T-helper 2 cell treated with Interferon-gamma antibody and Interleukin-4, amounts not matched to agents 5 μg/mL and 100 μg/mL, for 36 hours (primary cell): ENCODE results near the gene PRR3.

Experiments
- DNase-seq: peaks from one replicate; pipeline ENCODE4 v3.0.0; 2021; ENCODE audit warnings: low spot score
- H3K27ac Mint-ChIP-seq: one replicate; pipeline ENCODE4 v1.8.0; 2021; ENCODE audit warnings: mild to moderate bottlenecking, mixed read lengths
- H3K27me3 Mint-ChIP-seq: one replicate; pipeline ENCODE4 v1.8.0; 2021; ENCODE audit warnings: low read depth, mixed read lengths
- H3K36me3 Mint-ChIP-seq: one replicate; pipeline ENCODE4 v1.8.0; 2021; ENCODE audit warnings: low read depth, mixed read lengths
- H3K4me1 Mint-ChIP-seq: one replicate; pipeline ENCODE4 v1.8.0; 2021; ENCODE audit warnings: low read depth, mixed read lengths
- H3K4me3 Mint-ChIP-seq: one replicate; pipeline ENCODE4 v1.8.0; 2022; ENCODE audit warnings: mild to moderate bottlenecking, moderate library complexity, mixed read lengths
- H3K9me3 Mint-ChIP-seq: one replicate; pipeline ENCODE4 v1.8.0; 2021; ENCODE audit warnings: mixed read lengths

The PRR3 gene

GRCh38 chr6:30548375-30548774 lies 8.7 kb upstream of the PRR3 start:
- Mint-ChIP-seq H3K27ac (no peak overlapping the region), H3K27me3 (no peaks in the 10 kb centered on the region), H3K9me3 (no peaks in the 10 kb centered on the region), H3K4me1 (peaks cover 13% of the 10 kb centered on the region), H3K4me3 (no peak overlapping the region), H3K36me3 (peaks cover 43% of the 10 kb centered on the region)
- DNase-seq = no peak

GRCh38 chr6:30554404-30554803 lies 2.7 kb upstream of the PRR3 start:
- no peak for DNase-seq
- Mint-ChIP-seq H3K9me3 (no peaks in the 10 kb centered on the region), H3K4me3 (peak overlapping the region; percentile 43), H3K36me3 (peaks cover 43% of the 10 kb centered on the region), H3K4me1 (peaks cover 16% of the 10 kb centered on the region), H3K27ac (peak overlapping the region; percentile 46), H3K27me3 (no peaks in the 10 kb centered on the region)

- no peak for DNase-seq
- Mint-ChIP-seq H3K27ac (peak overlapping the region; percentile 99), H3K4me1 (peaks cover 19% of the 10 kb centered on the region), H3K27me3 (no peaks in the 10 kb centered on the region), H3K36me3 (peaks cover 45% of the 10 kb centered on the region), H3K9me3 (no peaks in the 10 kb centered on the region), H3K4me3 (peak overlapping the region; percentile 94)
Measured at GRCh38 chr6:30554962-30555815, 1.9 kb upstream of the PRR3 start.

- Mint-ChIP-seq H3K4me3 (peak overlapping the region; percentile 94), H3K4me1 (peaks cover 19% of the 10 kb centered on the region), H3K27me3 (no peaks in the 10 kb centered on the region), H3K9me3 (no peaks in the 10 kb centered on the region), H3K36me3 (peaks cover 41% of the 10 kb centered on the region), H3K27ac (peak overlapping the region; percentile 99)
- no peak for DNase-seq
Measured at GRCh38 chr6:30555816-30556065, 1.4 kb upstream of the PRR3 start.

- no peaks in the 10 kb centered on the region for H3K9me3 Mint-ChIP-seq
- peak; percentile 95 for DNase-seq
- no peaks in the 10 kb centered on the region for H3K27me3 Mint-ChIP-seq
- peaks cover 38% of the 10 kb centered on the region for H3K36me3 Mint-ChIP-seq
- H3K4me1 Mint-ChIP-seq = peaks cover 19% of the 10 kb centered on the region
- peak within 1 kb of the TSS; percentile 94 for H3K4me3 Mint-ChIP-seq
- peak within 1 kb of the TSS; percentile 99 for H3K27ac Mint-ChIP-seq
Measured at GRCh38 chr6:30556066-30556905, 809 bp upstream of the PRR3 start, which contains the start of gene GNL1. TSS of gene GNL1 (minus strand) at chr6:30556489. CDS start at chr6:30556203, 286 bp downstream.

- DNase-seq = no peak
- H3K36me3 Mint-ChIP-seq = peaks cover 35% of the 10 kb centered on the region
Measured at GRCh38 chr6:30557683-30557981, 537 bp downstream of the PRR3 start.

GRCh38 chr6:30560930-30561329 lies 3.8 kb downstream of the PRR3 start:
- H3K27ac Mint-ChIP-seq = no peak overlapping the region
- peaks cover 15% of the 10 kb centered on the region for H3K4me1 Mint-ChIP-seq
- H3K36me3 Mint-ChIP-seq = peaks cover 37% of the 10 kb centered on the region
- no peak for DNase-seq
- H3K9me3 Mint-ChIP-seq = no peaks in the 10 kb centered on the region
- no peak overlapping the region for H3K4me3 Mint-ChIP-seq
- H3K27me3 Mint-ChIP-seq = no peaks in the 10 kb centered on the region

More at GRCh38 chr6:30557683-30557981, 537 bp downstream of the PRR3 start:
- peak overlapping the region; percentile 94 for H3K4me3 Mint-ChIP-seq
- H3K27ac Mint-ChIP-seq = peak overlapping the region; percentile 99
- H3K9me3 Mint-ChIP-seq = no peaks in the 10 kb centered on the region
- peaks cover 19% of the 10 kb centered on the region for H3K4me1 Mint-ChIP-seq
- no peaks in the 10 kb centered on the region for H3K27me3 Mint-ChIP-seq

- no peak overlapping the region for H3K27ac Mint-ChIP-seq
- H3K27me3 Mint-ChIP-seq = no peaks in the 10 kb centered on the region
- H3K4me1 Mint-ChIP-seq = peaks cover 11% of the 10 kb centered on the region
- H3K9me3 Mint-ChIP-seq = no peaks in the 10 kb centered on the region
- DNase-seq = no peak
- no peak overlapping the region for H3K4me3 Mint-ChIP-seq
- H3K36me3 Mint-ChIP-seq = peaks cover 34% of the 10 kb centered on the region
Measured at GRCh38 chr6:30562470-30563425, 5.7 kb downstream of the PRR3 start.

- no peak for DNase-seq
- Mint-ChIP-seq H3K4me1 (peaks cover 4% of the 10 kb centered on the region), H3K4me3 (no peak overlapping the region), H3K27me3 (no peaks in the 10 kb centered on the region), H3K9me3 (no peaks in the 10 kb centered on the region), H3K36me3 (peaks cover 29% of the 10 kb centered on the region), H3K27ac (no peak overlapping the region)
Measured at GRCh38 chr6:30564114-30564513, 7.0 kb downstream of the PRR3 start.

- Mint-ChIP-seq H3K9me3 (no peaks in the 10 kb centered on the region), H3K36me3 (peaks cover 21% of the 10 kb centered on the region), H3K27me3 (no peaks in the 10 kb centered on the region), H3K27ac (no peak overlapping the region), H3K4me3 (no peak overlapping the region), H3K4me1 (peaks cover 8% of the 10 kb centered on the region)
- DNase-seq = no peak
Measured at GRCh38 chr6:30565772-30566171, 8.7 kb downstream of the PRR3 start.

- Mint-ChIP-seq H3K4me3 (no peak overlapping the region), H3K27ac (no peak overlapping the region), H3K27me3 (no peaks in the 10 kb centered on the region), H3K4me1 (peaks cover 29% of the 10 kb centered on the region), H3K36me3 (peaks cover 22% of the 10 kb centered on the region), H3K9me3 (no peaks in the 10 kb centered on the region)
- DNase-seq = no peak
Measured at GRCh38 chr6:30568245-30568644, 11.2 kb downstream of the PRR3 start.

GRCh38 chr6:30570263-30570662 lies 13.2 kb downstream of the PRR3 start:
- Mint-ChIP-seq H3K36me3 (peaks cover 22% of the 10 kb centered on the region), H3K4me3 (peak overlapping the region; percentile 98), H3K27ac (peak overlapping the region; percentile 14), H3K27me3 (no peaks in the 10 kb centered on the region), H3K9me3 (no peaks in the 10 kb centered on the region), H3K4me1 (peaks cover 45% of the 10 kb centered on the region)
- DNase-seq = no peak

- Mint-ChIP-seq H3K36me3 (peaks cover 22% of the 10 kb centered on the region), H3K4me1 (peaks cover 45% of the 10 kb centered on the region), H3K9me3 (no peaks in the 10 kb centered on the region), H3K27me3 (no peaks in the 10 kb centered on the region), H3K27ac (peak overlapping the region; percentile 99), H3K4me3 (peak overlapping the region; percentile 98)
- DNase-seq = no peak
Measured at GRCh38 chr6:30570740-30571074, 13.6 kb downstream of the PRR3 start.
